K562 (cell line): ENCODE results near the gene BCAR1. TPM values are rescaled to one million over a fixed set of nuclear protein-coding genes. Genes with fewer than 3 reads are reported as not detected.

Experiments used
- ATAC-seq: fragments of 200-7000 bp; cut with Tn5 transposase; 3 replicates; pipeline ENCODE4 v1.9.1; 2020; ENCODE audit warnings: moderate library complexity
- BruUV-seq: library from RNA; stranded (reverse); fragments of 400-500 nt; replicated peaks from 2 replicates; lab custom pipeline; 2021; lab: Mats Ljungman, UMichigan
- CTCF ChIA-PET: fragments of 300-600 bp; formaldehyde crosslinking; extraction: SDS; loops from one replicate; lab custom pipeline; 2021; ENCODE audit warnings: low intra/inter-chr PET ratio; lab: Yijun Ruan, JAX
- POLR2A ChIA-PET: fragments of 300-600, 350-650 bp; sonication (Branson Sonifier 250); formaldehyde crosslinking; extraction: SDS; loops from one replicate; lab custom pipeline; 2021; ENCODE audit warnings: antibody characterized with exemption, inconsistent platforms; lab: Yijun Ruan, JAX
- DNase-seq, 4 experiments: peaks; one replicate each; pipeline versions ENCODE4 v3.0.0 to v3.0.0-alpha.2; 2011 to 2018; ENCODE audit warnings: low spot score in 3 of 4, mixed read lengths in 3 of 4; ENCODE audit errors: extremely low read depth in 1 of 4
- FAIRE-seq: peaks from 2 replicates; lab custom pipeline; 2011; peaks lifted over from hg19 to GRCh38; lab: Jason Lieb, UNC
- H2AFZ ChIP-seq: 2 replicates; pipeline ENCODE4 v1.6.0; 2011; ENCODE audit warnings: low read depth, low read length, control low read depth, inconsistent platforms
- H3K27ac ChIP-seq: fragments of 200-600 bp; 3 replicates; pipeline ENCODE4 v1.8.0; 2011; ENCODE audit warnings: low read depth, mild to moderate bottlenecking, control low read depth, inconsistent platforms, low read length, moderate library complexity, mixed read lengths; ENCODE audit errors: extremely low read depth
- H3K27me3 ChIP-seq, 2 experiments: fragments of 300-600 bp in 1 of 2; 2 replicates in 1 of 2; 3 replicates in 1 of 2; pipeline versions ENCODE4 v1.6.0 to v1.8.0; 2011; ENCODE audit warnings: inconsistent platforms in 2 of 2, low read length in 2 of 2, mild to moderate bottlenecking in 1 of 2, mixed read lengths in 1 of 2, moderate library complexity in 1 of 2; ENCODE audit not compliant: control insufficient read depth in 2 of 2, insufficient read depth in 2 of 2
- H3K36me3 ChIP-seq: fragments of 300-600 bp; 3 replicates; pipeline ENCODE4 v1.8.0; 2011; ENCODE audit warnings: mild to moderate bottlenecking, low read length, inconsistent platforms; ENCODE audit not compliant: control insufficient read depth, insufficient read depth
- H3K4me1 ChIP-seq, 2 experiments: fragments of 200-600 bp in 1 of 2; replicated peaks in 1 of 2; 2 replicates in 1 of 2; 3 replicates in 1 of 2; pipeline versions ENCODE4 v1.5.1 to v1.8.0; 2011; ENCODE audit warnings: inconsistent platforms in 2 of 2, low read length in 2 of 2, mild to moderate bottlenecking in 1 of 2, mixed read lengths in 1 of 2, moderate library complexity in 1 of 2; ENCODE audit not compliant: control insufficient read depth in 2 of 2, insufficient read depth in 2 of 2
- H3K4me2 ChIP-seq: 2 replicates; pipeline ENCODE4 v1.6.1; 2011; ENCODE audit warnings: low read length, control low read depth, inconsistent platforms, mixed read lengths; ENCODE audit not compliant: insufficient read depth
- H3K4me3 ChIP-seq: fragments of 200-600 bp; sonication (generic), shearing (Covaris generic); 2 replicates; pipeline ENCODE4 v1.5.1; 2016; ENCODE audit warnings: control low read depth, inconsistent platforms
- H3K79me2 ChIP-seq: fragments of 200-600 bp; 3 replicates; pipeline ENCODE4 v1.8.0; 2011; ENCODE audit warnings: low read length, inconsistent platforms; ENCODE audit not compliant: control insufficient read depth, insufficient read depth
- H3K9ac ChIP-seq, 2 experiments: 2 replicates each; pipeline versions ENCODE4 v1.6.0 to v1.6.1; 2011; ENCODE audit warnings: low read depth in 2 of 2, low read length in 2 of 2, control low read depth in 1 of 2, inconsistent platforms in 1 of 2, mild to moderate bottlenecking in 1 of 2, mixed read lengths in 1 of 2; ENCODE audit not compliant: insufficient read depth in 1 of 2
- H3K9me1 ChIP-seq: one replicate; pipeline ENCODE4 v1.6.0; 2011; ENCODE audit warnings: inconsistent platforms, mild to moderate bottlenecking, low read length, moderate library complexity; ENCODE audit not compliant: control insufficient read depth, insufficient read depth
- H3K9me3 ChIP-seq: replicated peaks from 2 replicates; pipeline ENCODE4 v1.5.1; 2011; ENCODE audit warnings: low read depth, low read length, inconsistent platforms; ENCODE audit not compliant: control insufficient read depth, insufficient read depth
- H4K20me1 ChIP-seq: replicated peaks from 2 replicates; pipeline ENCODE4 v1.6.1; 2011; ENCODE audit warnings: low read length, inconsistent platforms, mixed read lengths; ENCODE audit not compliant: control insufficient read depth, insufficient read depth
- CHD2 ChIP-seq: IDR thresholded peaks from 2 replicates; pipeline ENCODE4 v1.6.1; 2011; ENCODE audit warnings: low read depth, low read length
- CHD4 ChIP-seq: fragments of 200-600 bp; sonication (generic); IDR thresholded peaks from 3 replicates; pipeline ENCODE4 v1.6.1; 2012; ENCODE audit warnings: low read depth, mild to moderate bottlenecking, mixed read lengths, low read length, inconsistent platforms; ENCODE audit not compliant: insufficient read depth, insufficient replicate concordance, poor library complexity, severe bottlenecking
- ELK1 ChIP-seq: sonication (generic); formaldehyde crosslinking; IDR thresholded peaks from 2 replicates; pipeline ENCODE4 v1.8.1; 2022; ENCODE audit warnings: missing genetic modification reagents
- FOXP1 ChIP-seq: sonication (generic); formaldehyde crosslinking; IDR thresholded peaks from 2 replicates; pipeline ENCODE4 v1.8.0; 2022; ENCODE audit warnings: mild to moderate bottlenecking, missing genetic modification reagents
- HNRNPUL1 ChIP-seq: fragments of 200-400 bp; formaldehyde crosslinking; IDR thresholded peaks from 2 replicates; pipeline ENCODE4 v1.6.1; 2017; ENCODE audit warnings: low read length
- MYC ChIP-seq, 2 experiments: fragments of 250-450 bp in 1 of 2; sonication (Bioruptor Pico) in 1 of 2; IDR thresholded peaks; 2 replicates each; pipeline versions ENCODE4 v1.5.1 to v1.6.1; 2012 to 2021; ENCODE audit warnings: low read depth in 2 of 2, borderline replicate concordance in 1 of 2, improper control_type of control experiment in 1 of 2, low read length in 1 of 2, mild to moderate bottlenecking in 1 of 2, moderate library complexity in 1 of 2
- NR2C1 ChIP-seq, 2 experiments: fragments of 450-650 bp; IDR thresholded peaks; 2 replicates each; pipeline ENCODE4 v1.6.1; 2017; ENCODE audit warnings: mild to moderate bottlenecking in 2 of 2, antibody characterized with exemption in 1 of 2, inconsistent platforms in 1 of 2, missing compliant biosample characterization in 1 of 2, missing genetic modification characterization in 1 of 2
- NR2F6 ChIP-seq: fragments of 450-650 bp; formaldehyde crosslinking; IDR thresholded peaks from 2 replicates; pipeline ENCODE4 v1.4.0; 2020; ENCODE audit warnings: mild to moderate bottlenecking
- PHF21A ChIP-seq: fragments of 450-650 bp; IDR thresholded peaks from 2 replicates; pipeline ENCODE4 v1.6.1; 2017; ENCODE audit warnings: low read depth, borderline replicate concordance
- PHF8 ChIP-seq: fragments of 200-600 bp; sonication (generic); IDR thresholded peaks from 2 replicates; pipeline ENCODE4 v1.6.1; 2012; ENCODE audit warnings: mixed run types, mild to moderate bottlenecking, inconsistent platforms, low read length, moderate library complexity, borderline replicate concordance
- SIN3A ChIP-seq, 2 experiments: fragments of 150-350 bp in 1 of 2; IDR thresholded peaks; 2 replicates each; pipeline ENCODE4 v1.6.1; 2011 to 2016; ENCODE audit warnings: borderline replicate concordance in 2 of 2, low read depth in 2 of 2, low read length in 2 of 2, mild to moderate bottlenecking in 2 of 2, moderate library complexity in 2 of 2; ENCODE audit not compliant: control insufficient read depth in 1 of 2
- SMARCE1 ChIP-seq: fragments of 450-650 bp; IDR thresholded peaks from 2 replicates; pipeline ENCODE4 v1.7.1; 2016; ENCODE audit warnings: mild to moderate bottlenecking
- TAF7 ChIP-seq: fragments of 450-650 bp; IDR thresholded peaks from 2 replicates; pipeline ENCODE4 v1.6.1; 2016; ENCODE audit warnings: missing genetic modification characterization, missing compliant biosample characterization
- TCFL5 ChIP-seq: fragments of 250-450 bp; sonication (Bioruptor Pico); conservative IDR thresholded peaks from 2 replicates; pipeline ENCODE4 v1.6.1; 2021; ENCODE audit warnings: mild to moderate bottlenecking, moderate library complexity, matching md5 sums
- ZBTB1 ChIP-seq: sonication (generic); formaldehyde crosslinking; IDR thresholded peaks from 2 replicates; pipeline ENCODE4 v1.8.1; 2023; ENCODE audit warnings: missing genetic modification reagents, low read depth, mild to moderate bottlenecking, borderline replicate concordance
- ZFX ChIP-seq: sonication (generic); formaldehyde crosslinking; IDR thresholded peaks from 2 replicates; pipeline ENCODE4 v1.8.0; 2022; ENCODE audit warnings: mild to moderate bottlenecking, missing genetic modification reagents, moderate library complexity
- WGBS: fragments of 100-300 bp; shearing (Covaris generic); methylation state at CpG from one replicate; pipeline ENCODE4 v1.1.6; 2016; ENCODE audit warnings: low coverage, mixed read lengths; ENCODE audit not compliant: insufficient coverage; ENCODE audit errors: missing lambda C conversion rate; 5-methylcytosine and 5-hydroxymethylcytosine counted together
- in situ Hi-C: fragments of 300-500 bp; cut with MboI; formaldehyde crosslinking; loops from 4 replicates; pipeline ENCODE4 v1.15.0; 2018; ENCODE audit warnings: inconsistent platforms, mixed read lengths
- intact Hi-C: fragments of 100-400 bp; cut with micrococcal nuclease; formaldehyde crosslinking; loops from 2 replicates; pipeline ENCODE4 v1.14.2; 2022
- polyA plus RNA-seq, 8 experiments: library from polyadenylated mRNA; depleted of rRNA in 4 of 8; stranded (reverse) in 5 of 8; unstranded in 3 of 8; fragments of >200 nt; fragmentation: Nextera tagmentation in 2 of 8; fragmentation: Illumina TruSeq in 1 of 8; extraction: Ambion mirVana in 2 of 8; extraction: Trizol in 1 of 8; gene quantifications; 2 replicates each; pipeline versions ENCODE4 v1.2.1 to v1.2.3, GENCODE V29; 2011 to 2014; ENCODE audit warnings: inconsistent platforms in 1 of 8, missing spikeins in 1 of 8
- total RNA-seq, 7 experiments: library from RNA; depleted of rRNA in 6 of 7; stranded (reverse); fragments of >200 nt in 6 of 7; fragmentation: Illumina TruSeq in 2 of 7; extraction: Trizol in 2 of 7; gene quantifications; 2 replicates each; pipeline versions ENCODE4 v1.2.1 to v1.2.3, GENCODE V29; 2011 to 2021; ENCODE audit warnings: low replicate concordance in 1 of 7

Gene BCAR1
- total and polyA plus RNA-seq, 9 of the 15 experiments (the other 6 are each of a cell fraction or from before 2014, with no cell fraction given): 0.10 to 26.3 (median 3.6) TPM

GRCh38 chr16:75265911-75266701 lies 14.7 kb upstream of the BCAR1 start (continued):
- TF ChIP-seq ZBTB1 (CRISPR knock-in tag) (peak; percentile 9; the same call in 1 of the 2 replicates), TAF7 (peak; percentile 71), MYC (IDR thresholded peaks at IDR 0.05; ENCODE audit: low read depth, low read length) (peak; percentile 42; the same call in 1 of the 2 replicates), MYC (CRISPR knock-in tag; IDR thresholded peaks at IDR 0.05; ENCODE audit: borderline replicate concordance, low read depth) (no peak), PHF21A (peak; percentile 45; the same call in 1 of the 2 replicates), PHF8 (peak; percentile 76; the same call in 1 of the 2 replicates)

DNA sequence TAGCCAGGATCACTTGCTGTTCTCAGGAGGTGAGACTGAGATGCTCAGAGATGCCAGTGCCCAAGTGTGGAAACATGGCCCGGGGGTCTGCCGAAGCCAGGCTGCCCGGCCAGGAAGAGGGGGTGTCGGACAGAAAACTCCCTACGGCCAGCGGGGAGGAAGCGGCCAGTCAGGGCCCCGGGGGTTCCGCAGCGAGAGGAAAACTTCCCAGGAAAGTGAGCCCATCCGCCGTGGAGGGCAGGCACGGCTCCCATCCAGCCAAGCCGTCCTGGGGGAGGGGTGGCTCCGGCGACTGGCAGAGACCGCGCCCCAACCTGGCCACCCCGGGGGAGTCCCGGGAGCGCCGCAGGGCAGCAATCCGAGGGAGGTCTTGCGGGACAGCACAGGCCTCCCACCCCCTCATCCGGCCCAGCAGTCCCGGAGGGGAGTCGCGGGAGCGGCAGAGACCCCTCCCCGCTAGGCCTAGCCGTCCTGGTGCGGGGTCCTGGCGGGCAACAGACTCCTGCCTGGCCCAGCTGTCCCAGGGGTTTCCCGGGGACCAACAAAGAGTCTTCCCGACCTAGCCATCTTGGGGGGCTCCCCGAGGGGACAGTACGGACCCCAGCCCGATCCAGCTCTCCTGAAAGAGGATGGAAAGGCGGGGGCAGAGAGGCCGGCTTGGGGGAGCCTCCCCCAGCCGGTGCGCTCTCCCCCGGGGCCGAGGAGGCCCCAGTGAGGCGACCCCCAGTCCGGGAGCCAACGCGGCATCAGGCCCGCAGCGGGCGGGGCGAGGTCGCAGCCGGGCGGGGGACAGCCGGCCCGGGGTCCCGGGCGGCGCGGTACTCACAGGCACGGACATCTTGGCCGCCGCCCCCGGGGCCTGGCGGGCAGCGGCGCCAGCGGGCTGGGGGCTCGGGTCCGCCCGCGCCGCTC lies 13.8 kb upstream of the BCAR1 start:
- H3K27ac ChIP-seq: peak overlapping the region; percentile 78
- CTCF ChIA-PET: interaction anchor here (0.7 kb wide), 1 partner anchor 351 kb away, joined by 3 read pairs; no protein-coding TSS in a partner anchor
- TF ChIP-seq CHD2: no peak
- no peak for TF ChIP-seq SMARCE1
- TF ChIP-seq TCFL5 (CRISPR knock-in tag): no peak
- no peak for TF ChIP-seq HNRNPUL1
- TF ChIP-seq ZFX (CRISPR knock-in tag): no peak
- TF ChIP-seq NR2F6 (CRISPR knock-in tag): no peak
- TF ChIP-seq SIN3A (IDR thresholded peaks at IDR 0.05; ENCODE audit: borderline replicate concordance in 2 of 2, control insufficient read depth in 1 of 2, low read depth in 2 of 2, low read length in 2 of 2): peak in 1 of 2 experiments; percentile 44; a peak in 1 of 4 replicates
- TF ChIP-seq FOXP1 (CRISPR knock-in tag): no peak
- TF ChIP-seq NR2C1 (IDR thresholded peaks at IDR 0.05): no peak
- TF ChIP-seq NR2C1 (tag; IDR thresholded peaks at IDR 0.05): no peak
- TF ChIP-seq CHD4: no peak
- TF ChIP-seq ELK1 (CRISPR knock-in tag): no peak

More for the DNA sequence above, 13.8 kb upstream of the BCAR1 start:
- Histone ChIP-seq H2AFZ (peak overlapping the region; percentile 94), H3K79me2 (peaks cover 6% of the 10 kb centered on the region; the same call in 1 of the 3 replicates), H3K9me3 (no peaks in the 10 kb centered on the region), H3K4me2 (peak overlapping the region; percentile 72), H3K27me3 (no peaks in the 10 kb centered on the region), H3K36me3 (no peaks in the 10 kb centered on the region), H3K9ac (peak overlapping the region; percentile 82 to 92), H3K4me3 (peak overlapping the region; percentile 91), H3K9me1 (no peaks in the 10 kb centered on the region), H4K20me1 (no peaks in the 10 kb centered on the region), H3K4me1 (peaks cover 4 to 55% of the 10 kb centered on the region in 2 experiments; a peak in 3 of 5 replicates)
- DNase-seq (peak in 2 of 4 experiments; percentile 58), ATAC-seq (peak; percentile 35), FAIRE-seq (no peak)
- 18% methylated on average over 19 of the region's 74 CpGs for WGBS
- no TSS peak for BruUV-seq
- in situ Hi-C loops: no loop called here
- intact Hi-C loops: no loop called here
- POLR2A ChIA-PET: interaction anchor here (1.6 kb wide), 1 partner anchor 16 kb away, joined by 5 read pairs; no protein-coding TSS in a partner anchor
